Ectodermal cell (in vitro differentiated cells): Measurements from ENCODE around the gene SRSF8. TPM values are rescaled to one million over a fixed set of nuclear protein-coding genes. Genes with fewer than 3 reads are reported as not detected.
"Not testable (repeated sequence)": the region's sequence is repeated elsewhere in the genome, so short reads cannot be mapped to it uniquely, and the experiment has no call there.

Source experiments
- H3K27ac ChIP-seq: 2 replicates; pipeline ENCODE4 v1.7.0; 2013; ENCODE audit warnings: mild to moderate bottlenecking, low read depth, low read length; ENCODE audit not compliant: insufficient read depth, poor library complexity, severe bottlenecking
- H3K27me3 ChIP-seq: 2 replicates; pipeline ENCODE4 v1.7.0; 2013; ENCODE audit warnings: mild to moderate bottlenecking, low read length; ENCODE audit not compliant: insufficient read depth, control insufficient read depth, poor library complexity, severe bottlenecking
- H3K36me3 ChIP-seq: one replicate; pipeline ENCODE4 v1.7.0; 2013; ENCODE audit warnings: low read length; ENCODE audit not compliant: control insufficient read depth, insufficient read depth
- H3K4me1 ChIP-seq: one replicate; pipeline ENCODE4 v1.7.0; 2013; ENCODE audit warnings: low read length; ENCODE audit not compliant: control insufficient read depth, insufficient read depth
- H3K4me3 ChIP-seq: 2 replicates; pipeline ENCODE4 v1.7.0; 2013; ENCODE audit warnings: low read depth, low read length, control low read depth; ENCODE audit not compliant: insufficient read depth
- H3K9me3 ChIP-seq: 2 replicates; pipeline ENCODE4 v1.7.0; 2013; ENCODE audit warnings: mild to moderate bottlenecking, low read length, moderate library complexity; ENCODE audit not compliant: control insufficient read depth
- WGBS, 2 experiments: methylation state at CpG; one replicate each; pipeline ENCODE4 v1.1.7; 2013; ENCODE audit warnings: missing lambda C conversion rate in 2 of 2; 5-methylcytosine and 5-hydroxymethylcytosine counted together
- polyA plus RNA-seq, 4 experiments: library from polyadenylated mRNA; stranded (reverse); fragments of 50-300 nt; gene quantifications; one replicate each; pipeline ENCODE4 v1.2.3, GENCODE V29; 2013

SRSF8 gene
- 24.9 TPM for polyA plus RNA-seq (2013, experiment 1 of 4)
- 31.3 TPM for polyA plus RNA-seq (2013, experiment 2 of 4)
- 20.1 TPM for polyA plus RNA-seq (2013, experiment 3 of 4)
- polyA plus RNA-seq (2013, experiment 4 of 4), result 32.7 TPM

GRCh38 chr11:95066716-95067038, at the start of gene SRSF8:
TSS of gene SRSF8 (plus strand) at chr11:95066919. CDS start at chr11:95067227, 308 bp downstream.
- no peaks in the 10 kb centered on the region for H3K27me3 ChIP-seq
- H3K27ac ChIP-seq, result no peak within 1 kb of the TSS
- H3K4me1 ChIP-seq, result no peaks in the 10 kb centered on the region
- H3K9me3 ChIP-seq, result no peaks in the 10 kb centered on the region
- no peaks in the 10 kb centered on the region for H3K36me3 ChIP-seq
- 0 to 7% methylated on average over 4 of the region's 4 CpGs for WGBS, 2 experiments
- peak within 1 kb of the TSS; percentile 77 for H3K4me3 ChIP-seq

GRCh38 chr11:95021468-95021867, 45.3 kb upstream of the SRSF8 start:
- 93 to 94% methylated on average over 5 of the region's 5 CpGs for WGBS, 2 experiments
- H3K27me3 ChIP-seq, H3K9me3 ChIP-seq, H3K27ac ChIP-seq, H3K36me3 ChIP-seq, H3K4me3 ChIP-seq, H3K4me1 ChIP-seq: not testable (repeated sequence)

- H3K9me3 ChIP-seq, result no peaks in the 10 kb centered on the region
- WGBS, 2 experiments, result 92 to 100% methylated on average over 1 of the region's 1 CpG
- no peaks in the 10 kb centered on the region for H3K36me3 ChIP-seq
- H3K27me3 ChIP-seq, result no peaks in the 10 kb centered on the region
- H3K27ac ChIP-seq, result no peak within 1 kb of the TSS
- H3K4me3 ChIP-seq, result no peak within 1 kb of the TSS
- no peaks in the 10 kb centered on the region for H3K4me1 ChIP-seq
Observed at GRCh38 chr11:95024958-95025357, 41.8 kb upstream of the SRSF8 start, which contains the start of gene KDM4E. TSS of gene KDM4E (plus strand) at chr11:95025258. CDS start at chr11:95025558, 300 bp downstream.

GRCh38 chr11:95025594-95025993, 41.1 kb upstream of the SRSF8 start:
- WGBS, 2 experiments, result 91 to 95% methylated on average over 2 of the region's 9 CpGs

GRCh38 chr11:95028357-95028756, 38.4 kb upstream of the SRSF8 start:
- Histone ChIP-seq H3K9me3 (no peaks in the 10 kb centered on the region), H3K36me3 (no peaks in the 10 kb centered on the region), H3K4me1 (no peaks in the 10 kb centered on the region), H3K27me3 (no peaks in the 10 kb centered on the region), H3K27ac (no peak overlapping the region), H3K4me3 (no peak overlapping the region)
- 90 to 97% methylated on average over 2 to 3 of the region's 3 CpGs for WGBS, 2 experiments

More at GRCh38 chr11:95025594-95025993, 41.1 kb upstream of the SRSF8 start:
- not testable (repeated sequence) for H3K27me3 ChIP-seq, H3K36me3 ChIP-seq, H3K9me3 ChIP-seq, H3K27ac ChIP-seq, H3K4me1 ChIP-seq, H3K4me3 ChIP-seq

- Histone ChIP-seq H3K4me1 (no peaks in the 10 kb centered on the region), H3K27ac (no peak overlapping the region), H3K36me3 (no peaks in the 10 kb centered on the region), H3K4me3 (no peak overlapping the region), H3K27me3 (no peaks in the 10 kb centered on the region), H3K9me3 (no peaks in the 10 kb centered on the region)
- 92 to 93% methylated on average over 1 of the region's 1 CpG for WGBS, 2 experiments
Observed at GRCh38 chr11:95033051-95033450, 33.7 kb upstream of the SRSF8 start.

GRCh38 chr11:95035316-95035715, 31.4 kb upstream of the SRSF8 start:
- Histone ChIP-seq H3K27ac (no peak overlapping the region), H3K36me3 (no peaks in the 10 kb centered on the region), H3K9me3 (no peaks in the 10 kb centered on the region), H3K4me3 (no peak overlapping the region), H3K4me1 (no peaks in the 10 kb centered on the region), H3K27me3 (no peaks in the 10 kb centered on the region)
- 92% methylated on average over 2 of the region's 2 CpGs for WGBS, 2 experiments

GRCh38 chr11:95037356-95038035, 29.2 kb upstream of the SRSF8 start:
- not testable (repeated sequence) for H3K9me3 ChIP-seq, H3K36me3 ChIP-seq, H3K27ac ChIP-seq, H3K4me3 ChIP-seq, H3K4me1 ChIP-seq, H3K27me3 ChIP-seq
- 95 to 96% methylated on average over 71 of the region's 71 CpGs for WGBS, 2 experiments

GRCh38 chr11:95042239-95042638, 24.5 kb upstream of the SRSF8 start:
- Histone ChIP-seq H3K4me1 (no peaks in the 10 kb centered on the region), H3K27ac (no peak overlapping the region), H3K4me3 (no peak overlapping the region), H3K9me3 (no peaks in the 10 kb centered on the region), H3K27me3 (no peaks in the 10 kb centered on the region), H3K36me3 (no peaks in the 10 kb centered on the region)
- 100% methylated on average over 1 of the region's 1 CpG for WGBS, 2 experiments

GRCh38 chr11:95042906-95043305, 23.8 kb upstream of the SRSF8 start:
- H3K27ac ChIP-seq, result no peak overlapping the region
- H3K27me3 ChIP-seq, result no peaks in the 10 kb centered on the region
- 94 to 95% methylated on average over 3 of the region's 3 CpGs for WGBS, 2 experiments

More at GRCh38 chr11:95042906-95043305, 23.8 kb upstream of the SRSF8 start:
- no peaks in the 10 kb centered on the region for H3K4me1 ChIP-seq
- no peaks in the 10 kb centered on the region for H3K9me3 ChIP-seq
- no peak overlapping the region for H3K4me3 ChIP-seq
- no peaks in the 10 kb centered on the region for H3K36me3 ChIP-seq
